GM19468 (cell line): ENCODE measurements around the gene GMPR.

Experiments
- ATAC-seq: cut with Tn5 transposase; IDR thresholded peaks from one replicate; pipeline ENCODE4 v1.9.1; 2021; ENCODE audit warnings: mild to moderate bottlenecking, moderate library complexity, moderate number of reproducible peaks; ENCODE audit not compliant: unreplicated experiment; ENCODE audit errors: extremely low read depth

GMPR gene

DNA sequence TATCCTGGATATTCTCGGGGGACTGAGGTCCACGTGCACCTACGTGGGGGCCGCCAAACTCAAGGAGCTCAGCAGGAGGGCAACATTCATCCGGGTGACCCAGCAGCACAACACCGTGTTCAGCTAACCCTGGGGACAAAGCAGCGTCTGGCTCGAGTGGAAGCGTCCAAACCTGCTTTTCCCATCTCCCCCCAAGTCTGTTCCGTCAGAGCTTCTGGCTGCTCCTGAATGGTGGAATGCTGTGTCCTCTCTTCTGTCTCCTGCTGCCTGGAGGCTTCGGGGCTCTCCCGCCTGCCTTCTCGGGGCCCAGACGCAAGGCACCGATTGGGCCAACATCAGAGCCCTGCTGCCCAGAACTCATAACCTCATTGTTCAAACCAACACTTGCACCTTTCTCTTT, 56.7 kb downstream of the GMPR start:
- ATAC-seq, result no peak

DNA sequence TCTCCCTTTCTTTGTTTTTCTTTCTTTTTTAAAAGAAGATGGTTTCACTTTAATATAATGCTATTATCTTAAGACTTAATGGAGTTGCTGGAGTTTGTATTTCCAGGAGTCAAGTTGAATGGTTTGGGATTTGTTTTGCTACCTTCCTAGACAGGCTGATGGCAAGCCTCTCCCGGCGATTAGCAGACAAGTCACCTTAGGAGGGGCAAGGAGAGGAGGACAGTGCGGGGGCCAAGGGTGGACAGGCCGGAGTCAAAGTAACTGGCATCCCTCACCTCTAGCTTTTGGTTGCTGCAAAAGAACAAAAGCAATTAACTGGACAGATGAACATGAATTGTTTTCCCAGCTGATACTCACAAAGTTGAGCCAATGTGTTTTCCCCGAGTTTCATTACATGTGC, 57.1 kb downstream of the GMPR start:
- ATAC-seq, result no peak

DNA sequence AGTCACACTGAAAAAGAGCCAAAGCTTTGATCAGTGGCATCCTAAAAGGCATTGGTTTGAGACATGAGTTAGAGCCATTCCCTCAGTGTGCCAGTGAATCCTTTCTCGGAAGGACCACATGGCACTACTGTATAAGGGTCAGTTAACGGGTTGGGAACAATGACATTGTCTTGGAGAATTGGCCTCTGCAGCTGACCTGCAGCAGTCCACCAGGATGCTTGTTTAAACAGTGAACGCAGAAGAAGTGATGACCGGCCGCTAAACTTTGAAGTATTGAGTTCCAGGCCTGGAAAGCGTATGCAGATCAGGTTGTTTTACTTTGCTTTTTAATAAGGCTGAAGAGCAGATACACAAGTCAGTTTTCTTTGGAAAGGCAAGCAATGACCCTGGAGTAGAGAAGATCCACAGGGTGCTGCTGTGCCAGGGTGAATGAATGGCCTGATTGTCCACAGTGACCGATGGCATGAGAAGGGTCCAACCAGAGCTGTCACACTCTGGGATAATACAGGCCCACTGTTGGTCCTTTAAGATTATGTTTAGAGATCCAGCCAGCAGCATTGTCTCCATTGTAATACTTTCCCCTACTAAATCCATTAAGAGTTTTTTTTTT, 57.8 kb downstream of the GMPR start:
- no peak for ATAC-seq

DNA sequence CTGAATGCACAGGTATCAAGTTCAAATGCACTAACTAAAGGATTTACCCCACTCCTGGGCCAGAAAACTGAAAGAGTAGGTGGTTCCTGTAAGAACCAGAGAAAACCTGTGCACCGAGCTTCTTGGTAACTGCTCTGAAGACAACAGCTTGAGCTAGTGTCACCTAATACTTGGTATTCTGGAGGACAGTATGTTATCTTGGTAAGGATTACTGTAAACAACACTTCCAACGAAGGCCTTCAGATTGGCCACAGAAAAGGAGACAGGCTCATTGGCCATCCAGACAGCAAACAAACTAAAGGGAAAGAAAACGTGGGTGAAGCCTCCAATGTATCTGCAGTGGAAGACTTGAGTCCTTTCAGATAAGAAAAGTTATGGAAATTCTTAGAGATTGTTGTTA, 61.5 kb downstream of the GMPR start:
- no peak for ATAC-seq

DNA sequence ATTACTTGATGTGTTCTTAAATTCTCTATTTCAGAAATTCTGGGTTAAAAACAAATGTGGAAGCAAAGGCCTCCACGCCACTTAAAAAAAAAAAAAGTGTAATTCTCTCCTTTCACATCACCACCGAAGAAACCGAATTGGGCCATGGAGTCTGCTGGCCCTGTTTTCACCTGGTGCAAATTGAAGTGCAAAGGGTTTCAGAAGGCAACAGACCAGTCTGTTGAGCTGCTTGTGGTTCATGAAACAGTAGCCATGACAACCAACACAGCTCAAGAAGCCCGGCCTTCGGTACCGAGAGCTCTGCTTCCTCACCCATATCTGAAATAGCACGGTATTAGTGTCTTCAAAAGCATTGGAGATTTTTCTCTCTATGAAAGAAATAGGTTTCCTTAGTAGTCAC, 63.1 kb downstream of the GMPR start:
- no peak for ATAC-seq

DNA sequence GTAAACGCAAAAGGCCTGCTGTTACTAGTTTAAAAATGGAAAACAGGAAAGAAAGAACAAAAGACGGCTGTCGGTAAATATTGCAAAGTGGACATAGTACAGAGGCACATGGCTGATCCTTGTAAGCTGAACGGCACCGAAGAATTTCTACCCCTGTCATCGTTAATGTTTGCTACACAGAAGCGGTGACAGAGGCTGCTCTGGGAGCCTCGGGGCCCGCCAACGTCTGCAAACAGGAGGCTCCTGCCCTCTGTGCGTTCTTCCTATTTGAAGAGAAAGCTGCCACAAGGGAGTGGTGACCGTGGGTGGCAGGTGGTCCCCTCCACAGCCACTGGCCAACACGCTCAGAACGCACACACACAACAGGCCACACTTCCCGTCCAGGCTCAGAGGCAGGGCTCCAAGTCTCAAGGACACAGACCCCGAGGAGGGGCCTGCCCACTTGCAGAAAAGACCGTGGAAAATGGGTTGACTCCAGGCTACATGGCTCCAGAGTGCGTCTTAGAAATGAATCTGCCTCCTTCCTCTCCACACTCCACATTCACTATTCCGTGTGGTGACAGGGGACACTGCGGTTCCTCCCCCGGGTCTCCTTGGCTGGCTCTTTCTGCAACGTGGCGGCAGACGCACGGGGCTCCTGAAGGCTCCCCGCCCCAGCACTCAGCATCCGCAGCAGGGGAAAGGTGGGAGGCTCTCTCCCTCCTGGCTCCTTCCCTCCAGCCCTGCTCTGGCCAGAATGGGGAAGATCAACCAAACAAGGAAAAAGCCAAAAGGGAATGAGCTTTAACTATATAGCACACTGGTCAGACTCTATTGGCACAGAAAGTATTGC, 64.5 kb downstream of the GMPR start:
- no peak for ATAC-seq

DNA sequence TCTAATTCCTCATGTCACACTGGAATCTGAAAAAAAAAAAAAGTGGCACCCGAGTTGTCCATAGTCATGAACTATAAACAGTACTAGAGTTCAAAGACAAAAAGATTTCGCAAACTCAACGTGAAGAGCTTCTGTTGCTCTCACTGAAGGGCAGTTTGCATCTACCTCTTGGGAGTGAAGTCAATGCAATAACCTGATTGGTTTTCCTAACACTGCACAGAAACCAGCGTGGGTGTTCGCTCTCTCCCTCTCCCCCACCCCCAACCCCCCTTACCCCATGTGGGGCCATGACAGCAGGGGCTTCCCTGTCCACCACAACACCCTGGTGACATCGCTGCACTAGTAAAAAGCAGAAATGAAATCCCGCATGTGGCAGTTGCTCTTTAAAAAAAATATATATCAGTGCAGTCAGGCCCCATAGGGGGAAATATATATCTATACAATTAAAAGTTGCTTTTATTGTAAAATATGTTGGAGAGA, 66.9 kb downstream of the GMPR start:
- ATAC-seq, result no peak

DNA sequence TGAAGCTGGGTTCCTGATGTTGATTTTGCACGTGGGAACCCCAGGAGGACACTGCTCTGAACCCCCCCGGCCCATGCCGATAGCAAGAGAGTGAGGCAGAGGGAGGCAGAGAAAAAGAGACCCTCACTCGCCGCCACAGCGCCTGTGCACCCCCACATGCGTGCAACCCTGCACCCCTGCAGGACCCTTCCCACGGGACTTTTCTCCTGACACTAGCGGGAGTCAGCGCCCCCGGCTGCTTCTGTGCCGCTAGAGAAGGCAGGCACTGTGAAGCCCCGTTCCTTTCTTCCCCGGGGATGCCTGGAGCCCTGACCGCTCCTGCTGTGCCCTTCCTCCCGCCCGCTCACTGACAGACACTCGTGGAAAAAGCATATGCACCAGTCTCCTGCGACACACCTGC, 67.4 kb downstream of the GMPR start:
- no peak for ATAC-seq

DNA sequence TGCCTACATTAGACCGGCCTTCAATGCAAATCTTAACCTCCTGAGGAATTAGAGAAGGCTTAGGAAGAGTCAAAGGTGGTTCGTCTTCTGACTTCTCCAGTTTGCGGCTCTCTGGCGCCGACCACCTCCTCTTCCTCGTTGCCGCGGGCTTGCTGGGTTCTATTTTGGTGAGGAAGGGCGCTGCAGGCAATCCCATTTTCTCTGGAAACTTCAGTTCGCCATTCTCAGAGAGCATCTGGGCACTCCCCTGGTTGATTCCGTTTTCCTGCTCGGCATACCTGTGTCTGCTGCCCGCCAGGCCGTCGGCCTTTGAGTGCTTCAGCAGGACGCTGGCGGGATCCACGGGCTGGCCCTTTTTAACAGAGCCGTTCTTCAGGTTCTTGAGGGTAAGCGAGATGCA, 67.9 kb downstream of the GMPR start:
- ATAC-seq, result no peak

DNA sequence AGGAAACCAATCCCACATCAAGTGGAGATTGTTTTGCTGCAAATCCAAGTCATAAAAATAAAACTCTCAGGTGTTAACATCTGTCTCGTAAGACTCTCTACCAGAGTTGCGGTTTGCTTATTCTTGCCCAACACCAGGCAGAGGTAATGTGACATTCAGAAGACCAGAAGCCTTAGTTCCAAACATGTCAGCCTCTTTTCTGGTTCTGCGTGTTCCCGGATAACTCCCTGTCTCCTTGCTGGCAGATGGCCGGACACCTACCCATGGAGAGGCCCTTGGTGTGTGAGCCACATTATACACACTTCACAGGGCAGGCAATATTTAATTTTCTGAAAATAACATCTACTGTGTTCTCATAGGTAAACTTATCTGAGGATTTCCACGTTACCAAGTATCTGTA, 73.4 kb downstream of the GMPR start:
- ATAC-seq, result no peak

DNA sequence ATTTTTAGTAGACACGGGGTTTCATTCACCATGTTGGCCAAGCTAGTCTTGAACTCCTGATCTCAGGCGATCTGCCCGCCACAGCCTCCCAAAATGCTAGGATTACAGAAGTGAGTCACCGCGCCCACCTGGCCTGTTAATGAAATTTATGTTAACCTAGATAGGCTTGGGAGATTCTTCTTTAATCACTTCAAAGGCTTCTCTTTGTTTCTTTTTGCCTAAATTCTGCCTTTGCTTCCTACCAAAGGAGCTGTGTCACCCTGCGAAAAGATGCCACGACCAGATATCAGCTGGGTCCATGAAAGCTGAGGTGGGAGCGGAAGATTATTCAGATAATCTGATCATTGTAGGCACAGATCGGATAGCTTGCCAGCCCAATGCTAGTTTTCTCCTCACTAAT, 75.3 kb downstream of the GMPR start:
- ATAC-seq, result no peak

DNA sequence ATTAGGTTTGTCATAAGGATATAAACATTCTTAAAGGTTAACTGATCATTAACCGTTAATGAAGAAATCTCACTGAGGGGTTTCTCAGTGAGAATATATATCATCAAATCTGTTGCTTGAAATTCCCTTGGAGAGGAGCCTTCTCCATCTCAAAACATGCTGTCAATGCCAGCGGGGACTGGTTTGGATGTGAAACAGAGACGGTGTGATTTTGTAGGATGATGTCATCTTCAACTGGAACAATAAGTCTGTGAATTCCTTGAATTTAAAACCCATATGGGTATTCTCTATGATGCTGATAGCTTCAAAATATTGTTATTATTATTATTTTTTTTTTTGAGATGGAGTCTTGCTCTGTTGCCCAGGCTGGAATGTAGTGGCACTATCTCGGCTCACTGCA, 75.9 kb downstream of the GMPR start:
- ATAC-seq, result no peak

DNA sequence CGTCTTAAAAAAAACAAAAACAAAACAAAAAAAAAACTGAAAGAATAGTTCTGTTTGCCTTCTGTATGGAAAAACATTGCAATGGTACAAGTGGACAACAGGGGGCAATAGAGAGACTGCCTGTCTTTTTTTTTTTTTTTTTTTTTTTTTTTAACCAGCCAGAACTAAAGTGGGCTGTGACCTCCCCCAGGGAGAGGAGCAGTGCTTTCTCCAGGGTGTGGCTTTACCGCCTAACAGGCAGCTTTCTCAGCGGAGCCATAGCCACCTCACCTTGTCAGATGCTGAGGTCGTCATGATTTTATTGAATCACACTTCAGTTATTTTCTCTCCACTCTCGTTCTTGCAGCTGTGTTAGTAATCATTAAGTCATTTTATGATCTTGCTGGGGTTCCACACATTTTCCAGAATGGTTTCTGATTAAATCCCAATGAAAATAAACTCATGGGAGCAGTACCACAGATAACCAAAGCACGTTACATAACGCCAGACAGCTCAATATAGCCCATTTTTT, 78.4 kb downstream of the GMPR start:
- ATAC-seq, result no peak

DNA sequence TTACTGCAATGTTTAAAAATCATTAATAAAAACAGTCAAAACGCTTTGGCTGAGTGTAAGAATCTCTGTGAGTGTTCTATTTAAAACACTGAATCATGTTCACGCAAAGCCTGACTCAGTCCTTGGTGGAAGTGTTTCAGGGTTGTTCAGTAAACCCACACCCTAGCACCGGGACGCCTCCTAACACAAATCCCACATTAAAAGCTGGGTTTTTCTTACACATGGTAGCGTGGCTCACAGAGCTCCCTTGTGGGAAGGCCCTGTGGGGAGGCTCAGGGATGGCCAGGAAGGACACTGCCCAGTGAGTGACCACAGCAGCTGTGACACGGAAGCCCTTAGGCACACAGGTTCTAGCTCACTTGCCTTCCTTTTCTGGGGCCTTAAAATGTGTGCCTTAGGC, 80.2 kb downstream of the GMPR start:
- no peak for ATAC-seq

DNA sequence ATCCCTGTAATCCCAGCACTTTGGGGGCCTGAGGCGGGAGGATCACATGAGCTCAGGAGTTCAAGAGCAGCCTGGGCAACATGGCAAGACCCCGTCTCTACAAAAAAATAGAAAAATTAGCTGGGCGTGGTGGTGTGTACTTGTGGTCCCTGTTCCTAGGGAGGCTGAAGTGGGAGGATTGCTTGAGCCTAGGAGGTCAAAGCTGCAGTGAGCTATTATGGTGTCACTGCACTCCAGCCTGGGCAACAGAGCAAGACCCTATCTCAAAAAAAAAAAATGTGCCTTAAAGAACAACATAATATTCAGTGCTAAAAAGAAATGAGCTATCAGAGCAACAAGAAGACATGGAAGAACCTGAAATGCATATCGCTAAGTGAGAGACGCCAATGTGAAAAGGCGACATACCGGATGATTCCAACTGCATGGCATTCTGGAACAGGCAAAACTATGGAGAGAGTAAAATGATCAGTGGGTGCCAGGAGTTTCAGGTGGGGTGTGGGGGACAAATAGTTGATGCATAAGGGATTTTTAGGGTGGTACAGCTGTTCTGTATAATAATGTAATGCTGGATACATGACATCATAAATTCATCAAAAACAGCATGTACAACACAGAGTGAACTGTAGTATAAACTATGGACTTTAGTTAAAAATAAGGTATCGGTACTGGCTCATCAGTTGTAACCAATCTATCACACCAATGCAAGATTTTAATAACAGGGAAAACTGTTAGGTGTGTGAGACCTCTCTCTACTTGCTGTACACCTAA, 80.8 kb downstream of the GMPR start:
- ATAC-seq, result no peak

DNA sequence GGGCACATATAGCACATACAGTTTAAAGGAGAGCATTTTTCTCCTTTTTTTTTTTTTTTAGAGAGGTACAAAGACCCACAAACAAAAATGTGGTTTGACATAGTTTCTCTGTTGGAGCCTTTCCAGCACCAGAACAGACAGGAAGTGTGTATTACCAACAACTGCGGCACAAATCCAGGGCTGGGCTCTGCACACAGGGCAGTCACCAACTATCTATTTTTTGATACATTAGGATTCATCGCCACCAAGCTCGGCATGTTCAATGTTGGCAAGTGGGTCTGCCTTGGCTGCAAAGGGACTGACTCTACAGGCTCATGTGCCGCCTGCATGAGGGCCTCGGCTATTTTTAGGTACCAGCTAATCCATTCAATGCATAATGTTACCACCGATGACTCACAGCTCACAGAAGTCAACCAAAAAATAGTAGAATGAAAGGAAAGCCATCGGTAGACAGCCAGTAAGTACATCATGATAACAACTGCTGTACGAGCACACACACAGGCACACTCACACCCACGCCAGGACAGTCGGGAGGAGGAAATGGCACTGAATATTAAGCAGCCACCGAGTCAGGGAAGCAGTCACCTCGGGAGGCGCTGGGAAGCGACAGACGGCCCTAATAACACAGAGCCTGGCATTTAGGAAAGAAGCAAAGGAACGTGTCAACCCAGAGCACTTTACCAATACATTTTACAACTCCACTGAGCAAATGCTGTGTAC, 81.6 kb downstream of the GMPR start:
- ATAC-seq, result peak; percentile 29

DNA sequence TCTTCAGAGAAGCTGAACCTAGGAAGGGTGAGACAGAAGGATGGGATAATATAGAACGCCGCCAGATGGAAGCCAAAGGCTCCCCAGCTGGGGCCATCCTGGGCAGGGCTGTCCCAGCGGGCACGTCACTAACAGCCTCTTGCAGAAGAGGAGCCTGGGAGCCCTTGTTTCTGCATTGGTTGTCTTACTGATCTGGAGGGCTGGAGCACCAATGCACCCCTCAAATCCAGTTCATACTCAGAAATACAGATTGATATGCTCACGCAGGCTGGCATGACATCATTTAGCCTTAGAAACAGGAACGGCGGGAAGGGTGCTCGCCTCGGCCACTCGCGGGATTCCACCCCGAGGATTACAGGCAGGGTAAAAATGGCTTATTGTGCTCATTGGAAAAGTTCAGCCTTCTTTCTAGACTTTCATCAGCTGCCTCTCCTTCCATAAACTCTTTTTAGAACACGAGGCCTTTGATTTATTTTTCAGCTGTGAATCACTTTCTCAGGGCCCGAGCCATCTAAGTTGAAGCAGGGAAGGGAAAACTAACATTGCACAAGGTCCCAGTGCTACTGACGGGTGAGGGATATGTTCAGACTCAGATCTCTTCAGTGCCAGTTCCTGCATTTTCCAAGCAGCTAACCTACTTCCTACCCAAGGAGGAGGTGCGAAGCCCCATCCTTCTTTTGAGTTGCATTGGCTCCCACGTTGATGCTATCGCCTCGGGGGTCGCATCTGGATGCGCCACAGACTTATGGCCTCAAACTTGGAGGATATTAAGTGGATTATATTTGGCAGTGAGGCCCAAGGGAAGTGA, 82.3 kb downstream of the GMPR start:
- ATAC-seq, result no peak

DNA sequence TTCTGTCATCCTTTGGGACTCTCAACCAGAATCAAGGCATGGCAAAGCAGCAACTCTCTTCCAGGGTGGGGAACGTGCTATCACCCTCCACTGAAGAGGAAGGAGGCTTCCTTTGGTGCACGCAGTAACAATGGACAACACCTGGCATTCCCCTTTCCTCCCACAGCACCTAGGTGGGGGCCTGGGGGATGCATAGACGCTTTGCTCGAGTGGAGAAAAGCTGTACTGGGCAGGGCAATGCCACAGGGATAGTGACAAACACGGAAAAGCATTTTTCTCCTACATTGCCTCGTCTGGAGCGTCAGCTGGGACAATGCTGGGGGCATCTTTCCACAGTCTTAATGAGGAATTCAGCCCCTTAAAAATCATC, 82.9 kb downstream of the GMPR start:
- no peak for ATAC-seq

DNA sequence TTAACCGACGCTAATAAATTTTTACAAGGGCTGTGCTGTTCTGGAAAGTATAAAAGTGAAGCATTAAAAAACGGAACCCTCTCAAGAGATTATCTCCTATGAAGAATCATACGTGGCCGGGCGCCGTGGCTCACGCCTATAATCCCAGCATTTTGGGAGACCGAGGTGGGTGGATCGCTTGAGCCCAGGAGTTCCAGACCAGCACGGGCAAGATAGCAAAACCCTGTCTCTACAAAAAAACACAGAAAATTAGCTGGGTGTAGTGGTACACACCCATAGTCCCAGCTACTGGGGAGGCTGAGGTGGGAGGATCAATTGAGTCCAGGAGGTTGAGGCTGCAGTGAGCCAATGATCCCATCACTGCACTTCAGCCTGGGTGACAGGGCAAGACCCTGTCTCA, 83.4 kb downstream of the GMPR start:
- ATAC-seq, result no peak
